Hindlimb muscle (tissue), 1 donor: ENCODE measurements around the gene TCF4. TPM values are rescaled to one million over a fixed set of nuclear protein-coding genes. Genes with fewer than 3 reads are reported as not detected.

ENCODE experiments used
- DNase-seq: peaks from one replicate; pipeline ENCODE4 v3.0.0-alpha.2; 2013
- polyA plus RNA-seq: library from polyadenylated mRNA; unstranded; fragments of 120-200 nt; gene quantifications from one replicate; pipeline ENCODE4 v1.2.1, GENCODE V29; 2013; ENCODE audit not compliant: insufficient read length

The TCF4 gene
- polyA plus RNA-seq, 1 donor = 105 TPM

GRCh38 chr18:55317864-55318263, 270.1 kb downstream of the TCF4 start:
- DNase-seq = no peak

- DNase-seq = no peak
These were observed 270.7 kb downstream of the TCF4 start for GRCh38 chr18:55317324-55317723.

- no peak for DNase-seq
These were observed 271.4 kb downstream of the TCF4 start for GRCh38 chr18:55316486-55317184.

GRCh38 chr18:55314615-55315237, 273.3 kb downstream of the TCF4 start:
- no peak for DNase-seq

- no peak for DNase-seq
These were observed 274.0 kb downstream of the TCF4 start for GRCh38 chr18:55314031-55314430.

GRCh38 chr18:55310863-55311262, 277.1 kb downstream of the TCF4 start:
- DNase-seq = no peak

GRCh38 chr18:55310044-55310676, 277.8 kb downstream of the TCF4 start:
- no peak for DNase-seq

- no peak for DNase-seq
These were observed 278.7 kb downstream of the TCF4 start for GRCh38 chr18:55309249-55309648.

- DNase-seq = no peak
These were observed 280.5 kb downstream of the TCF4 start for GRCh38 chr18:55307505-55307904.

- no peak for DNase-seq
These were observed 281.5 kb downstream of the TCF4 start for GRCh38 chr18:55306359-55307024.

- no peak for DNase-seq
These were observed 285.7 kb downstream of the TCF4 start for GRCh38 chr18:55302167-55302833.

- no peak for DNase-seq
These were observed 286.2 kb downstream of the TCF4 start for GRCh38 chr18:55301824-55302166.

GRCh38 chr18:55300936-55301531, 287.0 kb downstream of the TCF4 start:
- DNase-seq = no peak

- DNase-seq = no peak
These were observed 287.5 kb downstream of the TCF4 start for GRCh38 chr18:55300421-55300935.

- no peak for DNase-seq
These were observed 291.2 kb downstream of the TCF4 start for GRCh38 chr18:55296778-55297177.

GRCh38 chr18:55296115-55296514, 291.9 kb downstream of the TCF4 start:
- DNase-seq = no peak

GRCh38 chr18:55290898-55291297, 297.1 kb downstream of the TCF4 start:
- DNase-seq = no peak

GRCh38 chr18:55289775-55290174, 298.2 kb downstream of the TCF4 start:
- no peak for DNase-seq

GRCh38 chr18:55289048-55289447, 298.9 kb downstream of the TCF4 start:
- DNase-seq = no peak

GRCh38 chr18:55287935-55288868, 299.8 kb downstream of the TCF4 start:
- no peak for DNase-seq

- no peak for DNase-seq
These were observed 300.7 kb downstream of the TCF4 start for GRCh38 chr18:55287149-55287806.
